Erythroblast (primary cell): Measurements from ENCODE around the gene SARM1.

Source experiments
- GATA1 ChIP-seq: IDR thresholded peaks from 2 replicates; pipeline ENCODE4 v1.6.1; 2011; ENCODE audit warnings: low read depth, mild to moderate bottlenecking, control low read depth, low read length, moderate library complexity
- POLR2A ChIP-seq: IDR thresholded peaks from 2 replicates; pipeline ENCODE4 v1.6.1; 2011; ENCODE audit warnings: mild to moderate bottlenecking, low read length

GRCh38 chr17:28344435-28344901 is 27.0 kb upstream of the SARM1 start:
- TF ChIP-seq POLR2A: no peak
- TF ChIP-seq GATA1: no peak
